Fibroblast of the aortic adventitia (primary cell): ENCODE measurements around the gene GALK1. TPM values are rescaled to one million over a fixed set of nuclear protein-coding genes. Genes with fewer than 3 reads are reported as not detected.
"Not testable (repeated sequence)": the region's sequence is repeated elsewhere in the genome, so short reads cannot be mapped to it uniquely, and the experiment has no call there.

ENCODE experiments used
- DNase-seq: peaks from one replicate; pipeline ENCODE4 v3.0.0-alpha.2; 2010; ENCODE audit warnings: low read depth
- H3K4me3 ChIP-seq: 2 replicates; pipeline ENCODE4 v1.5.1; 2011; ENCODE audit warnings: low read depth, mild to moderate bottlenecking, control low read depth, low read length, moderate library complexity
- CTCF ChIP-seq: IDR thresholded peaks from 2 replicates; pipeline ENCODE4 v1.5.1; 2011; ENCODE audit warnings: mild to moderate bottlenecking, low read length, control low read depth, inconsistent platforms; ENCODE audit not compliant: insufficient read depth
- total RNA-seq: library from RNA; depleted of rRNA; stranded (reverse); fragments of >200 nt; gene quantifications from 2 replicates; pipeline ENCODE4 v1.2.3, GENCODE V29; 2012; ENCODE audit warnings: low replicate concordance

GALK1 gene
- total RNA-seq = 20.6 and 35.9 TPM in 2 replicates

DNA sequence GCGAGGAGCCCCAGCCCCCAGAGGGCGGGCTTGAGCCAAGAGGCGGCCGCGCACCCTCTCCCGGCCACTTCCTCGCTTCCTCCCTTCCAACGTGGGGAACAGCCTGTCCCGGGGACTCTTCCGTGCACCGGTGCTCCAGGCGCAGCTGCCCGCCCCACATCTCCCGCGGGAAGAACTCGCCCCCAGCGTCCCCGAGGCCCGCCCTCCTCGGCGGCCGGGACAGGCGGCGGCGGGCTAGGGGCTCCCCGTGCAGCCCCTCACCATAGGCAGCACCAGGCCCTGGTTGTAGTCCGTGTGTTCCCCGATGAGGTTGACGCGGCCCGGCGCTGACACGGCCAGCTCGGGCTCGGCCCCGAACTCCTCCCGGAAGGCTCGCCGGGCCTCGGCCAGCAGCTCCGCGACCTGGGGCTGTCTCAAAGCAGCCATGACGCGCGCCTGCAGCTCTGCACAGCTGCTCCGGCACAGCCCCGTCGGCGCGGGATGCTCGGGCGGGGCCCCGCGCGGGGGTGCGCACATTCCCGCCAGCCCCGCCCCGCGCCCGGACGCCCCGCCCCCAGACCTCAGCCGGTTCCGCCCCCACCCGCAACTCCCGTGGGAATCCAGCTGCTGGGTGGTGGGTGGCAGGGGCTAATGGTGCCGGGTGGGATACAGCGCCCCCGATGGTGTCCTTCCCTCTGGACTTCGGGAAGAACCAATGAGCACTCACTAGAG, at the start of gene GALK1:
Gene GALK1 (minus strand): TSS at position 482 of the 711 bp plus-strand sequence. CDS start 56 bp downstream, at position 426.
- TF ChIP-seq CTCF = peak; percentile 64
- peak; percentile 55 for DNase-seq
- peak within 1 kb of the TSS; percentile 71 for H3K4me3 ChIP-seq

- DNase-seq = no peak
- TF ChIP-seq CTCF = no peak
- H3K4me3 ChIP-seq = no peak overlapping the region
These were observed 49.0 kb upstream of the GALK1 start for GRCh38 chr17:75814021-75814395.

- no peak for DNase-seq
- TF ChIP-seq CTCF = no peak
These were observed 48.4 kb upstream of the GALK1 start for GRCh38 chr17:75813081-75814020.

GRCh38 chr17:75812096-75813013, 47.4 kb upstream of the GALK1 start:
- H3K4me3 ChIP-seq = no peak overlapping the region
- TF ChIP-seq CTCF = no peak
- DNase-seq = no peak

More at GRCh38 chr17:75813081-75814020, 48.4 kb upstream of the GALK1 start:
- no peak overlapping the region for H3K4me3 ChIP-seq

DNA sequence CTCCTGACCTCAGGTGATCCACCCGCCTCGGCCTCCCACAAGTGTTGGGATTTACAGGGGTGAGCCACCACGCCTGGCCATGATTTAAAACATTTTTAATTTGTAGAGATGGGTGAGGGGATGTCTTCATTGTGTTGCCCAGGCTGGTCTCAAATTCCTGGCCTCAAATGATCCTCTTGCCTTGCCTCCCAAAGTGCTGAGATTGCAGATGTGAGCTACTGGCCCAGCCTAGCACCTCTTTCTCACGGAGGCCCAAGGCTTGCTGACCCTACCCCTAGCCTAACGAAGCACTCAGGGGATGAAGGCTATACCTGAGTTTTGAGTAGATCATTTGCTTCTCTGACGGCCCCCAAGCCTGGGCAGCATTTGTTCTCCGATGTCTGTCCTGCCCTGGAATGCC, 46.2 kb upstream of the GALK1 start:
- no peak for TF ChIP-seq CTCF
- no peak for DNase-seq
- H3K4me3 ChIP-seq = no peak overlapping the region

- not testable (repeated sequence) for DNase-seq, H3K4me3 ChIP-seq
These were observed 45.8 kb upstream of the GALK1 start for GRCh38 chr17:75810756-75811155.
